GM12878 (cell line): ENCODE data around the gene PNLIPRP2.

Experiments
- CEBPB ChIP-seq, 2 experiments: fragments of 150-350 bp in 1 of 2; IDR thresholded peaks; 2 replicates each; pipeline ENCODE4 v1.6.1; 2012 to 2014; ENCODE audit warnings: low read depth in 2 of 2, low read length in 2 of 2, borderline replicate concordance in 1 of 2, inconsistent platforms in 1 of 2
- EP300 ChIP-seq, 2 experiments: fragments of 150-350 bp in 1 of 2; IDR thresholded peaks; 2 replicates each; pipeline ENCODE4 v1.6.1; 2011 to 2012; ENCODE audit warnings: low read depth in 2 of 2, low read length in 2 of 2, borderline replicate concordance in 1 of 2, improper control_type of control experiment in 1 of 2, inconsistent platforms in 1 of 2; ENCODE audit not compliant: control insufficient read depth in 1 of 2
- TF ChIP-seq, protein P1 (sequence below), 3 experiments: IDR thresholded peaks in 2 of 3; conservative IDR thresholded peaks in 1 of 3; 2 replicates each; pipeline ENCODE4 v1.5.1; 2011; ENCODE audit warnings: low read depth in 3 of 3, low read length in 3 of 3, mild to moderate bottlenecking in 3 of 3, control low read depth in 2 of 3, moderate library complexity in 2 of 3, inconsistent platforms in 1 of 3, mixed read lengths in 1 of 3; ENCODE audit not compliant: control insufficient read depth in 2 of 3, insufficient read depth in 1 of 3; ENCODE audit errors: extremely low read depth in 1 of 3

DNA sequence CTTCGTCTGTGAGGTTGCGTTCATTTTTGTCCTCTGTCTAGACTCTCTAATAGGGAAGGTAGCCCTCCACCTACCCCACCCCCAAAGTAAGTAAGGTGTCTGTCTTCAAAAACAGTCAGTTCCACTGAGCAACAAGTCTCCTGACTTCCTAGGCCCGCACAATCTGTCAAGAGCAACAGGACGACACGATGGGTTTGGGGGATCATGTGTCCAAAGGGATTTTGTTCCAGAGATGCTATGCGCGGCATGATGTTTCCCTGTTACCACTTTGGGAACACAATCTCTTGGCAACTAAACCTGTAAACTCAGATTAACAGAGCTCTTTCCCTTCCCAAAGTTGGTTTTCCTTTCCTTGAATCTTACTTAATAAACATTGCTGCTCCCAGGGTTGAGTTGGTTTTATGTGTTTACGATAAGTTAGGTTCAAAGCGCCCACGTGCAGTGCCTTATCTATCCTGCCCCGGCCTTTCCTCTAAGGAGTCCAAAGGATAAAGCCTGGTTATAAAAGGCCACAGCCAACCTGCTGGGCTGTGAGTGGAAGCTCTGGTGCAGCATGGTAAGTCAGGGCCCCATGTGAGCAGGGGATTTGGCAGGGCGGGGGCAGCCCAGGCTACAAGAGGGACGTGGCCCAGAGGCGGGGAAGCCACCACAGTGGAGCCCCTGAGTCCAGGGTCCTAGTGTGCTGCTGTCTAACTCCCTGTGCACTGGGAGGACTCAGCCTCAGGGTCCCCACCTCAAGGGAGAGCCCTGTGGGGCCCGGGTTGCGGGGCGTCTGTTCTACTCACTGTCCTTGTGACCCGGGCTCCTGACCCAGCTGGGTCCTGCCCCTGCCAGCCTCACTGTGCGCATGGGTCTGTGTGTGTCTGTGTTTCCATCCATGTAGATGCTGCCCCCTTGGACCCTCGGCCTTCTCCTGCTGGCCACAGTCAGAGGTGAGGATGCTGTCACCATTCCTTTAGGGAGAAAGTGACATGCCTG, at the start of gene PNLIPRP2:
- TF ChIP-seq, protein P1, sequence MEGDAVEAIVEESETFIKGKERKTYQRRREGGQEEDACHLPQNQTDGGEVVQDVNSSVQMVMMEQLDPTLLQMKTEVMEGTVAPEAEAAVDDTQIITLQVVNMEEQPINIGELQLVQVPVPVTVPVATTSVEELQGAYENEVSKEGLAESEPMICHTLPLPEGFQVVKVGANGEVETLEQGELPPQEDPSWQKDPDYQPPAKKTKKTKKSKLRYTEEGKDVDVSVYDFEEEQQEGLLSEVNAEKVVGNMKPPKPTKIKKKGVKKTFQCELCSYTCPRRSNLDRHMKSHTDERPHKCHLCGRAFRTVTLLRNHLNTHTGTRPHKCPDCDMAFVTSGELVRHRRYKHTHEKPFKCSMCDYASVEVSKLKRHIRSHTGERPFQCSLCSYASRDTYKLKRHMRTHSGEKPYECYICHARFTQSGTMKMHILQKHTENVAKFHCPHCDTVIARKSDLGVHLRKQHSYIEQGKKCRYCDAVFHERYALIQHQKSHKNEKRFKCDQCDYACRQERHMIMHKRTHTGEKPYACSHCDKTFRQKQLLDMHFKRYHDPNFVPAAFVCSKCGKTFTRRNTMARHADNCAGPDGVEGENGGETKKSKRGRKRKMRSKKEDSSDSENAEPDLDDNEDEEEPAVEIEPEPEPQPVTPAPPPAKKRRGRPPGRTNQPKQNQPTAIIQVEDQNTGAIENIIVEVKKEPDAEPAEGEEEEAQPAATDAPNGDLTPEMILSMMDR (IDR thresholded peaks at IDR 0.05 in 2 of 3, conservative IDR thresholded peaks at IDR 0.05 in 1 of 3; ENCODE audit: control insufficient read depth in 2 of 3, extremely low read depth in 1 of 3, insufficient read depth in 1 of 3, low read depth in 3 of 3, low read length in 3 of 3), result no peak
- TF ChIP-seq CEBPB (IDR thresholded peaks at IDR 0.05; ENCODE audit: borderline replicate concordance in 1 of 2, low read depth in 2 of 2, low read length in 2 of 2), result no peak
- TF ChIP-seq EP300 (IDR thresholded peaks at IDR 0.05; ENCODE audit: borderline replicate concordance in 1 of 2, control insufficient read depth in 1 of 2, low read depth in 2 of 2, low read length in 2 of 2), result no peak
